ENCODE measurements around the gene TNNC2. TPM values are rescaled to one million over a fixed set of nuclear protein-coding genes. Genes with fewer than 3 reads are reported as not detected.

TNNC2 gene
- total and polyA plus RNA-seq, 9 of the 15 experiments (the other 6 are each of a cell fraction or from before 2014, with no cell fraction given): not detected

DNA sequence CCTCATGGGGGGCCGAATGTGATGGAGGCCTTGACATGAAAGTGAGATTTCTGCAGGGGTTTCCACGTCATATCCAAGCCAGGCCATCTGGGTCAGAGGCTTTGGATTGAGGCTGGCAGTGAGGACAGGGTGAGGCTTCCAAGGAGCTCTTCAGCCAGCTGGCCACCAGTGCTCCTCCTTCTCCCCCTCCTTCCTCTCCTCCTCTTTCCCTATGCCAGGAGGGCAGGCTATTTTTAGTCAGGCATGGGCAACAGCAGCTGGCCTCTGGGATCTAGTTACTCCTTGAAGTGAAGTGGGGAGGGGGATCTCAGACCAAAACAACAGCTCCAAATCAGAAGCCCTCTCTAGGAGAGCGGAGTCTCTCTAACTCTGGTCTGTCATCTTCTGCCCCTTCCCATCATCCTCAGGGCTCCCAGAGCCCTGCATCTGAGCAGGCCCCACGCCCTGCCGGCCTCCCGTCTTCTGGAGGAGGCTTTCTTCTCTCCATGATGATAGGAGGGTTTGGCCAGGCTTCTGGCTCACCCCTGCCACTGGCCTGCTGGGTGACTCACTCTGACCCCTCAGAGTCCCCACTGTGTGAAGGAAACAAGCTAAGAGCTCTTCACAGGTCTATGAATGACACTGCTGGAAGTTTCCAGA is 612 bp downstream of the TNNC2 start (continued):
- TF ChIP-seq DNMT1 (IDR thresholded peaks at IDR 0.05) (no peak), HDAC2 (IDR thresholded peaks at IDR 0.05) (no peak)
- TF ChIP-seq, protein P1, sequence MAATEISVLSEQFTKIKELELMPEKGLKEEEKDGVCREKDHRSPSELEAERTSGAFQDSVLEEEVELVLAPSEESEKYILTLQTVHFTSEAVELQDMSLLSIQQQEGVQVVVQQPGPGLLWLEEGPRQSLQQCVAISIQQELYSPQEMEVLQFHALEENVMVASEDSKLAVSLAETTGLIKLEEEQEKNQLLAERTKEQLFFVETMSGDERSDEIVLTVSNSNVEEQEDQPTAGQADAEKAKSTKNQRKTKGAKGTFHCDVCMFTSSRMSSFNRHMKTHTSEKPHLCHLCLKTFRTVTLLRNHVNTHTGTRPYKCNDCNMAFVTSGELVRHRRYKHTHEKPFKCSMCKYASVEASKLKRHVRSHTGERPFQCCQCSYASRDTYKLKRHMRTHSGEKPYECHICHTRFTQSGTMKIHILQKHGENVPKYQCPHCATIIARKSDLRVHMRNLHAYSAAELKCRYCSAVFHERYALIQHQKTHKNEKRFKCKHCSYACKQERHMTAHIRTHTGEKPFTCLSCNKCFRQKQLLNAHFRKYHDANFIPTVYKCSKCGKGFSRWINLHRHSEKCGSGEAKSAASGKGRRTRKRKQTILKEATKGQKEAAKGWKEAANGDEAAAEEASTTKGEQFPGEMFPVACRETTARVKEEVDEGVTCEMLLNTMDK (IDR thresholded peaks at IDR 0.05; ENCODE audit: borderline replicate concordance, insufficient read depth, low read depth, low read length, poor library complexity, severe bottlenecking): no peak

DNA sequence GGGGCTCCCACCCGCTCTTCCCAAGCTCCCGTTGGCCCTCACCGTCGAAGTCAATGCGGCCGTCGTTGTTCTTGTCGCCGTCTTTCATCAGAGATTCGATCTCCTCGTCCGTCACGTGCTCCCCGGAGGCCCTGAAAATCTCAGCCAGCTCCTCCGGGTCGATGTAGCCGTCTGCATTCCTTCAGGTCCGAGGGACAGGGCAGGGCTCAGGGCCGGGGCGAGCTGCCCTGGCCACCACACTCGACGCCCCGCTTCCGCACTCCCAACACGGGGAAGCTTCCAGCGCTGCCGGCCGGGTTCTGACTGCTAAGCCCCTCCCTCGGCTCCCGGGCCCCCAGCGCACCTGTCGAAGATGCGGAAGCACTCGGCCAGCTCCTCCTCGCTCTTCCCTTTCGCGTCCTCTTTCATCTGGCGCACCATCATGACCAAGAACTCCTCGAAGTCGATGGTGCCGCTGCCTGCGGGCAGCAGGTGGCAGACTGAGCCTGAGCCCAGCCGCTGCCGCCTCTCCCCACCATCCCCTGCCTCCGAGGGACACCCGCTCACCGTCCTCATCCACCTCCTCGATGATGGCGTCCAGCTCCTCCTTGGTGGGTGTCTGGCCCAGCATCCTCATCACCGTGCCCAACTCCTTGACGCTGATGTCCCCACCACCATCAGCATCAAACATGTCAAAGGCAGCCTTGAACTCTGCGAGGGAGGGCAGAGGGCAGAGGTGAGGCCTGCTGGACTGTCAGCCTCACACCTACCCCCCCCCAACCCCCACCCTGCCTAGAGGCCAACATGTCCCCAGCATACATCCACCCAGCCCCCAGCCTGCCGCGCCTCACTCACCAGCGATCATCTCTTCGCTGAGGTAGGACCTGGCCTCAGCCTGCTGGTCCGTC is 2.9 kb downstream of the TNNC2 start:
- FAIRE-seq: no peak
- no peaks in the 10 kb centered on the region for H3K79me2 ChIP-seq (ENCODE audit: control insufficient read depth, insufficient read depth, low read length)
- 35% methylated on average over 45 of the region's 57 CpGs for WGBS (ENCODE audit: insufficient coverage, low coverage, missing lambda C conversion rate)
- ChIA-PET CTCF (ENCODE audit: low intra/inter-chr PET ratio) (interaction anchor here (0.5 kb wide), 1 partner anchor 63 kb away, joined by 3 read pairs; no protein-coding TSS in a partner anchor), POLR2A (interaction anchor here (0.7 kb wide), 1 partner anchor 11 kb away, joined by 3 read pairs; the partner anchor contains the start of gene UBE2C)
- in situ Hi-C loops (cut with MboI) (no loop called here), intact Hi-C loops (cut with micrococcal nuclease) (no loop called here)
- no peak for DNase-seq (ENCODE audit: extremely low read depth in 1 of 4, low spot score in 3 of 4)
- H3K4me3 ChIP-seq: no peak overlapping the region
- H3K4me1 ChIP-seq (replicated peaks in 1 of 2; ENCODE audit: control insufficient read depth in 2 of 2, insufficient read depth in 2 of 2, low read length in 2 of 2): peaks cover 14 to 38% of the 10 kb centered on the region in 2 experiments; a peak in 4 of 5 replicates
- H3K4me2 ChIP-seq (ENCODE audit: insufficient read depth, low read length): no peak overlapping the region
- H3K27me3 ChIP-seq (ENCODE audit: control insufficient read depth in 2 of 2, insufficient read depth in 2 of 2, low read length in 2 of 2): peaks cover 0 to 4% of the 10 kb centered on the region in 2 experiments; a peak in 1 of 5 replicates
- no peaks in the 10 kb centered on the region for H4K20me1 ChIP-seq (replicated peaks; ENCODE audit: control insufficient read depth, insufficient read depth, low read length)
- peak overlapping the region in 1 of 2 experiments; percentile 56; a peak in 1 of 4 replicates for H3K9ac ChIP-seq (ENCODE audit: insufficient read depth in 1 of 2, low read depth in 2 of 2, low read length in 2 of 2)
- no peaks in the 10 kb centered on the region for H3K36me3 ChIP-seq (ENCODE audit: control insufficient read depth, insufficient read depth, low read length)
- H3K9me1 ChIP-seq (ENCODE audit: control insufficient read depth, insufficient read depth, low read length): no peaks in the 10 kb centered on the region
- H3K9me3 ChIP-seq (replicated peaks; ENCODE audit: control insufficient read depth, insufficient read depth, low read depth, low read length): no peaks in the 10 kb centered on the region
- ATAC-seq: peak; percentile 46
- no peak overlapping the region for H3K27ac ChIP-seq (ENCODE audit: extremely low read depth, low read depth, low read length)
- no peak overlapping the region for H2AFZ ChIP-seq (ENCODE audit: low read depth, low read length)
- no TSS peak for BruUV-seq (replicated peaks)
- TF ChIP-seq SRSF9 (IDR thresholded peaks at IDR 0.05; ENCODE audit: borderline replicate concordance, low read depth, low read length) (no peak), RAD21 (CRISPR knock-in tag; conservative IDR thresholded peaks at IDR 0.05 in 1 of 2, IDR thresholded peaks at IDR 0.05 in 1 of 2) (peak in 1 of 2 experiments; percentile 47; a peak in 2 of 4 replicates)

Data from K562 (cell line).